Suprapubic skin (tissue), 4 donors: ENCODE results near the gene SYNJ2BP. TPM values are rescaled to one million over a fixed set of nuclear protein-coding genes. Genes with fewer than 3 reads are reported as not detected.

ENCODE experiments used
- DNase-seq, 2 donors: peaks; one replicate each; pipeline ENCODE4 v3.0.0-alpha.2; 2019; ENCODE audit warnings: low spot score in 2 of 2
- H3K27ac ChIP-seq: fragments of 200-600 bp; sonication (generic); one replicate; pipeline ENCODE4 v1.5.1; 2019
- H3K27me3 ChIP-seq: fragments of 200-600 bp; sonication (generic); one replicate; pipeline ENCODE4 v1.5.1; 2019
- H3K36me3 ChIP-seq: fragments of 200-600 bp; sonication (generic); one replicate; pipeline ENCODE4 v1.5.1; 2019
- H3K4me1 ChIP-seq: fragments of 200-600 bp; sonication (generic); one replicate; pipeline ENCODE4 v1.5.1; 2019
- H3K4me3 ChIP-seq: fragments of 200-600 bp; sonication (generic); one replicate; pipeline ENCODE4 v1.5.1; 2019; ENCODE audit warnings: mild to moderate bottlenecking
- H3K9me3 ChIP-seq: fragments of 200-600 bp; sonication (generic); one replicate; pipeline ENCODE4 v1.5.1; 2019
- CTCF ChIP-seq, 2 donors: fragments of 200-600 bp in 1 of 2; fragments of 450-650 bp in 1 of 2; sonication (generic) in 1 of 2; IDR thresholded peaks; one replicate each; pipeline ENCODE4 v1.5.1; 2016 to 2019; ENCODE audit warnings: antibody characterized with exemption in 2 of 2, mild to moderate bottlenecking in 1 of 2, moderate library complexity in 1 of 2
- EP300 ChIP-seq: sonication (generic); formaldehyde crosslinking; IDR thresholded peaks from one replicate; pipeline ENCODE4 v1.6.1; 2017; ENCODE audit warnings: antibody characterized with exemption
- POLR2A ChIP-seq, 2 donors: fragments of 450-650 bp; IDR thresholded peaks; one replicate each; pipeline ENCODE4 v1.6.1; 2017; ENCODE audit warnings: antibody characterized with exemption in 2 of 2, mild to moderate bottlenecking in 2 of 2, moderate library complexity in 2 of 2
- POLR2AphosphoS5 ChIP-seq, 3 donors: sonication (generic); formaldehyde crosslinking; IDR thresholded peaks; one replicate each; pipeline ENCODE4 v1.6.1; 2017; ENCODE audit warnings: antibody characterized with exemption in 3 of 3
- WGBS: methylation state at CpG from one replicate; pipeline ENCODE4 v1.1.5; 2018; 5-methylcytosine and 5-hydroxymethylcytosine counted together
- total RNA-seq, 4 donors: library from RNA; depleted of rRNA; stranded (reverse); fragments of >200 nt; gene quantifications; one replicate each; pipeline ENCODE4 v1.1.0, GENCODE V29; 2016

Gene SYNJ2BP
- 10 to 100 TPM; 10.1 to 25.9 (median 14.9) TPM for total RNA-seq

GRCh38 chr14:70416725-70417349, at the start of gene SYNJ2BP:
TSS of gene SYNJ2BP (minus strand) at chr14:70417090. CDS start at chr14:70416963, 127 bp downstream.
- H3K9me3 ChIP-seq, result no peaks in the 10 kb centered on the region
- under 1% methylated on average over 22 of the region's 22 CpGs for WGBS
- peak within 1 kb of the TSS; percentile 63 for H3K4me3 ChIP-seq
- peak within 1 kb of the TSS; percentile 51 for H3K27ac ChIP-seq
- peaks cover 6% of the 10 kb centered on the region for H3K4me1 ChIP-seq
- peak in 1 of 2 donors; percentile 63 for DNase-seq
- no peaks in the 10 kb centered on the region for H3K36me3 ChIP-seq
- no peak for TF ChIP-seq EP300
- no peaks in the 10 kb centered on the region for H3K27me3 ChIP-seq

- H3K4me1 ChIP-seq, result no peaks in the 10 kb centered on the region
- DNase-seq, result no peak
- H3K4me3 ChIP-seq, result no peak overlapping the region
- no peaks in the 10 kb centered on the region for H3K27me3 ChIP-seq
- no peak for TF ChIP-seq EP300
- TF ChIP-seq POLR2AphosphoS5 (IDR thresholded peaks at IDR 0.05), result no peak
- TF ChIP-seq POLR2A (IDR thresholded peaks at IDR 0.05), result no peak
- TF ChIP-seq CTCF (IDR thresholded peaks at IDR 0.05), result no peak
- WGBS, result 68% methylated on average over 1 of the region's 1 CpG
- H3K9me3 ChIP-seq, result no peaks in the 10 kb centered on the region
- no peak overlapping the region for H3K27ac ChIP-seq
- no peaks in the 10 kb centered on the region for H3K36me3 ChIP-seq
Observed at GRCh38 chr14:70454731-70455130, 37.8 kb upstream of the SYNJ2BP start.

GRCh38 chr14:70451874-70452273, 35.0 kb upstream of the SYNJ2BP start, which contains the start of gene ADAM21:
TSS of gene ADAM21 (plus strand) at chr14:70452174. CDS start at chr14:70457500, 5,326 bp downstream.
- Histone ChIP-seq H3K4me3 (no peak within 1 kb of the TSS), H3K9me3 (no peaks in the 10 kb centered on the region), H3K27me3 (no peaks in the 10 kb centered on the region), H3K27ac (no peak within 1 kb of the TSS), H3K4me1 (no peaks in the 10 kb centered on the region), H3K36me3 (no peaks in the 10 kb centered on the region)
- WGBS, result 93% methylated on average over 1 of the region's 1 CpG
- no peak for DNase-seq
- TF ChIP-seq POLR2A (IDR thresholded peaks at IDR 0.05) (no peak), CTCF (IDR thresholded peaks at IDR 0.05) (no peak), EP300 (no peak), POLR2AphosphoS5 (IDR thresholded peaks at IDR 0.05) (no peak)

GRCh38 chr14:70448633-70449340, 31.9 kb upstream of the SYNJ2BP start:
- 72% methylated on average over 4 of the region's 4 CpGs for WGBS
- DNase-seq, result no peak
- Histone ChIP-seq H3K27me3 (no peaks in the 10 kb centered on the region), H3K9me3 (no peaks in the 10 kb centered on the region), H3K36me3 (no peaks in the 10 kb centered on the region), H3K27ac (no peak overlapping the region), H3K4me3 (no peak overlapping the region), H3K4me1 (no peaks in the 10 kb centered on the region)
- no peak for TF ChIP-seq POLR2AphosphoS5 (IDR thresholded peaks at IDR 0.05)
- no peak for TF ChIP-seq CTCF (IDR thresholded peaks at IDR 0.05)
- TF ChIP-seq EP300, result no peak
- no peak for TF ChIP-seq POLR2A (IDR thresholded peaks at IDR 0.05)

- H3K27ac ChIP-seq, result no peak overlapping the region
- peaks cover 20% of the 10 kb centered on the region for H3K9me3 ChIP-seq
- WGBS, result 90% methylated on average over 4 of the region's 4 CpGs
- no peaks in the 10 kb centered on the region for H3K4me1 ChIP-seq
- no peak overlapping the region for H3K4me3 ChIP-seq
- TF ChIP-seq CTCF (IDR thresholded peaks at IDR 0.05) (no peak), EP300 (no peak), POLR2AphosphoS5 (IDR thresholded peaks at IDR 0.05) (no peak), POLR2A (IDR thresholded peaks at IDR 0.05) (no peak)
- H3K27me3 ChIP-seq, result no peaks in the 10 kb centered on the region
- DNase-seq, result no peak
- H3K36me3 ChIP-seq, result no peaks in the 10 kb centered on the region
Observed at GRCh38 chr14:70442750-70443149, 25.9 kb upstream of the SYNJ2BP start.
